ENCODE measurements around the gene STXBP6.

The STXBP6 gene

GRCh38 chr14:24913021-24913420, 136.9 kb downstream of the STXBP6 start:
- H3K4me1 Mint-ChIP-seq = peaks cover 7% of the 10 kb centered on the region
- TF ChIP-seq CTCF (IDR thresholded peaks at IDR 0.05; ENCODE audit: unreplicated experiment in 3 of 3) = no peak
- peaks cover 4% of the 10 kb centered on the region for H3K27me3 Mint-ChIP-seq (ENCODE audit: low read depth)
- H3K4me3 Mint-ChIP-seq = no peak overlapping the region
- no peak overlapping the region for H3K27ac Mint-ChIP-seq
- no peaks in the 10 kb centered on the region for H3K9me3 Mint-ChIP-seq
- H3K36me3 Mint-ChIP-seq (ENCODE audit: low read depth) = no peaks in the 10 kb centered on the region

GRCh38 chr14:24911324-24912109, 138.4 kb downstream of the STXBP6 start:
- Mint-ChIP-seq H3K9me3 (no peaks in the 10 kb centered on the region), H3K4me3 (no peak overlapping the region), H3K36me3 (ENCODE audit: low read depth) (no peaks in the 10 kb centered on the region), H3K27me3 (ENCODE audit: low read depth) (peaks cover 4% of the 10 kb centered on the region), H3K27ac (no peak overlapping the region), H3K4me1 (peaks cover 7% of the 10 kb centered on the region)
- TF ChIP-seq CTCF (IDR thresholded peaks at IDR 0.05; ENCODE audit: unreplicated experiment in 3 of 3) = no peak

- Mint-ChIP-seq H3K4me1 (peaks cover 7% of the 10 kb centered on the region), H3K36me3 (ENCODE audit: low read depth) (no peaks in the 10 kb centered on the region), H3K9me3 (no peaks in the 10 kb centered on the region), H3K4me3 (no peak overlapping the region), H3K27me3 (ENCODE audit: low read depth) (no peaks in the 10 kb centered on the region), H3K27ac (no peak overlapping the region)
- no peak for TF ChIP-seq CTCF (IDR thresholded peaks at IDR 0.05; ENCODE audit: unreplicated experiment in 3 of 3)
Measured at GRCh38 chr14:24910408-24910986, 139.4 kb downstream of the STXBP6 start.

- Mint-ChIP-seq H3K9me3 (no peaks in the 10 kb centered on the region), H3K4me1 (peaks cover 6% of the 10 kb centered on the region), H3K27me3 (ENCODE audit: low read depth) (no peaks in the 10 kb centered on the region), H3K36me3 (ENCODE audit: low read depth) (no peaks in the 10 kb centered on the region), H3K4me3 (no peak overlapping the region), H3K27ac (no peak overlapping the region)
- no peak for TF ChIP-seq CTCF (IDR thresholded peaks at IDR 0.05; ENCODE audit: unreplicated experiment in 3 of 3)
Measured at GRCh38 chr14:24909523-24910302, 140.2 kb downstream of the STXBP6 start.

- H3K36me3 Mint-ChIP-seq (ENCODE audit: low read depth) = no peaks in the 10 kb centered on the region
- no peak for TF ChIP-seq CTCF (IDR thresholded peaks at IDR 0.05; ENCODE audit: unreplicated experiment in 3 of 3)
- H3K9me3 Mint-ChIP-seq = no peaks in the 10 kb centered on the region
- no peaks in the 10 kb centered on the region for H3K4me1 Mint-ChIP-seq
- H3K27ac Mint-ChIP-seq = no peak overlapping the region
- no peak overlapping the region for H3K4me3 Mint-ChIP-seq
- no peaks in the 10 kb centered on the region for H3K27me3 Mint-ChIP-seq (ENCODE audit: low read depth)
Measured at GRCh38 chr14:24908592-24909236, 141.2 kb downstream of the STXBP6 start.
